ENCODE measurements around the gene SMAGP.

- TF ChIP-seq, protein P1, sequence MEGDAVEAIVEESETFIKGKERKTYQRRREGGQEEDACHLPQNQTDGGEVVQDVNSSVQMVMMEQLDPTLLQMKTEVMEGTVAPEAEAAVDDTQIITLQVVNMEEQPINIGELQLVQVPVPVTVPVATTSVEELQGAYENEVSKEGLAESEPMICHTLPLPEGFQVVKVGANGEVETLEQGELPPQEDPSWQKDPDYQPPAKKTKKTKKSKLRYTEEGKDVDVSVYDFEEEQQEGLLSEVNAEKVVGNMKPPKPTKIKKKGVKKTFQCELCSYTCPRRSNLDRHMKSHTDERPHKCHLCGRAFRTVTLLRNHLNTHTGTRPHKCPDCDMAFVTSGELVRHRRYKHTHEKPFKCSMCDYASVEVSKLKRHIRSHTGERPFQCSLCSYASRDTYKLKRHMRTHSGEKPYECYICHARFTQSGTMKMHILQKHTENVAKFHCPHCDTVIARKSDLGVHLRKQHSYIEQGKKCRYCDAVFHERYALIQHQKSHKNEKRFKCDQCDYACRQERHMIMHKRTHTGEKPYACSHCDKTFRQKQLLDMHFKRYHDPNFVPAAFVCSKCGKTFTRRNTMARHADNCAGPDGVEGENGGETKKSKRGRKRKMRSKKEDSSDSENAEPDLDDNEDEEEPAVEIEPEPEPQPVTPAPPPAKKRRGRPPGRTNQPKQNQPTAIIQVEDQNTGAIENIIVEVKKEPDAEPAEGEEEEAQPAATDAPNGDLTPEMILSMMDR (IDR thresholded peaks at IDR 0.05), result no peak
- no peak for TF ChIP-seq POLR2A (IDR thresholded peaks at IDR 0.05)
Observed at GRCh38 chr12:51229116-51229809, 41.0 kb downstream of the SMAGP start.

Data from ovary (tissue), 3 donors.